ENCODE measurements around the gene ARL6IP5.

GRCh38 chr3:69072928-69073327 lies 11.8 kb upstream of the ARL6IP5 start:
- TF ChIP-seq CTCF (IDR thresholded peaks at IDR 0.05) = no peak
- TF ChIP-seq POLR2A (IDR thresholded peaks at IDR 0.05) = no peak

Measured in adrenal gland (tissue), 5 donors.